ENCODE data around the gene JPT1. TPM values are rescaled to one million over a fixed set of nuclear protein-coding genes. Genes with fewer than 3 reads are reported as not detected.
"Not testable (repeated sequence)": the region's sequence is repeated elsewhere in the genome, so short reads cannot be mapped to it uniquely, and the experiment has no call there.

The JPT1 gene
- total RNA-seq, 1 donor from 2014 or later: 61.1 TPM

GRCh38 chr17:75144816-75145512, 9.3 kb downstream of the JPT1 start:
- no peaks in the 10 kb centered on the region for H3K9me3 ChIP-seq
- DNase-seq (no peak), ATAC-seq (peak in 1 of 2 donors; percentile 64)
- no peaks in the 10 kb centered on the region for H3K27me3 ChIP-seq (ENCODE audit: low read depth)
- no peak overlapping the region for H3K27ac ChIP-seq
- no peaks in the 10 kb centered on the region for H3K4me1 ChIP-seq
- intact Hi-C loops (cut with DNase I): no loop called here
- peaks cover 60% of the 10 kb centered on the region for H3K36me3 ChIP-seq
- H3K4me3 ChIP-seq: no peak overlapping the region
- no peak for TF ChIP-seq CTCF (IDR thresholded peaks at IDR 0.05)

GRCh38 chr17:75142236-75142971, 11.9 kb downstream of the JPT1 start:
- Histone ChIP-seq H3K27ac (no peak overlapping the region), H3K4me1 (no peaks in the 10 kb centered on the region), H3K9me3 (no peaks in the 10 kb centered on the region), H3K4me3 (no peak overlapping the region), H3K36me3 (peaks cover 55% of the 10 kb centered on the region), H3K27me3 (ENCODE audit: low read depth) (no peaks in the 10 kb centered on the region)
- DNase-seq (no peak), ATAC-seq (no peak)
- intact Hi-C loops (cut with DNase I): no loop called here
- no peak for TF ChIP-seq CTCF (IDR thresholded peaks at IDR 0.05)

GRCh38 chr17:75138519-75138918, 15.8 kb downstream of the JPT1 start:
- no peak for ATAC-seq

GRCh38 chr17:75137762-75138161, 16.6 kb downstream of the JPT1 start:
- H3K27ac ChIP-seq; ATAC-seq; H3K4me3 ChIP-seq; DNase-seq; H3K4me1 ChIP-seq; H3K27me3 ChIP-seq (ENCODE audit: low read depth); intact Hi-C loops (cut with DNase I); H3K9me3 ChIP-seq: not testable (repeated sequence)
- peaks cover 30% of the 10 kb centered on the region for H3K36me3 ChIP-seq

More at GRCh38 chr17:75138519-75138918, 15.8 kb downstream of the JPT1 start:
- Histone ChIP-seq H3K9me3 (no peaks in the 10 kb centered on the region), H3K36me3 (peaks cover 30% of the 10 kb centered on the region), H3K27ac (no peak overlapping the region), H3K27me3 (ENCODE audit: low read depth) (no peaks in the 10 kb centered on the region), H3K4me3 (no peak overlapping the region), H3K4me1 (no peaks in the 10 kb centered on the region)
- intact Hi-C loops (cut with DNase I): no loop called here
- DNase-seq: no peak
- no peak for TF ChIP-seq CTCF (IDR thresholded peaks at IDR 0.05)

GRCh38 chr17:75135946-75136345, 18.4 kb downstream of the JPT1 start:
- TF ChIP-seq CTCF (IDR thresholded peaks at IDR 0.05): no peak
- Histone ChIP-seq H3K27ac (no peak overlapping the region), H3K36me3 (peaks cover 22% of the 10 kb centered on the region), H3K4me3 (no peak overlapping the region), H3K4me1 (peaks cover 10% of the 10 kb centered on the region), H3K9me3 (no peaks in the 10 kb centered on the region), H3K27me3 (ENCODE audit: low read depth) (no peaks in the 10 kb centered on the region)
- ATAC-seq: no peak
- no peak for DNase-seq
- intact Hi-C loops (cut with DNase I): no loop called here

- Histone ChIP-seq H3K4me3 (no peak overlapping the region), H3K27ac (no peak overlapping the region), H3K27me3 (ENCODE audit: low read depth) (no peaks in the 10 kb centered on the region), H3K4me1 (peaks cover 15% of the 10 kb centered on the region), H3K9me3 (no peaks in the 10 kb centered on the region), H3K36me3 (peaks cover 18% of the 10 kb centered on the region)
- no peak for TF ChIP-seq CTCF (IDR thresholded peaks at IDR 0.05)
- intact Hi-C loops (cut with DNase I): no loop called here
- DNase-seq (no peak), ATAC-seq (no peak)
Measured at GRCh38 chr17:75135452-75135851, 18.9 kb downstream of the JPT1 start.

DNA sequence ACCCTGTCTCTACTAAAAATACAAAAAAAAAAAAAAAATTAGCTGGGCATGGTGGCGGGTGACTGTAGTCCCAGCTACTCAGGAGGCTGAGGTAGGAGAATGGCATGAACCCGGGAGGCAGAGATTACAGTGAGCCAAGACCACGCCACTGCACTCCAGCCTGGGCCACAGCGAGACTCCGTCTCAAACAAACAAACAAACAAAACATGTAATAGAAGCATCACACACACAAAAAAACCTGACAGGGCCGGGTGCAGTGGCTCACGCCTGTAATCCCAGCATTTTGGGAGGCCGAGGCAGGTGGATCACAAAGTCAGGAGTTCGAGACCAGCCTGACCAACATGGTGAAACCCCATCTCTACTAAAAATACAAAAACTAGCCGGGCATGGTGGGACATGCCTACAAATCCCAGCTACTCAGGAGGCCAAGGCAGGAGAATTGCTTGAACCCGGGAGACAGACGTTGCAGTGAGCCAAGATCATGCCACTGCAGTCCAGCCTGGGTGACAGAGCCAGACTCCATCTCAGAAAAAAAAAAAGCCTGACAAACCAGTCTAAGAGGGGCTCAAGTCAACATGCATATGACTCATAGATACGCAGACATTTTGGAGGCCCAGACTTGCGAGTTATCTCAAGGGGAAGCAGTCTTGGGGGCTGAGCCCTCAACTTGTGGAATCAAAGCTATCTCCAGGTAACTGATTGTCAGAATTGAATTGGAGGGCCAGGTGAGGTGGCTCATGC, 20.5 kb downstream of the JPT1 start:
- H3K4me3 ChIP-seq; H3K27ac ChIP-seq; DNase-seq; ATAC-seq; intact Hi-C loops (cut with DNase I); H3K9me3 ChIP-seq; H3K27me3 ChIP-seq (ENCODE audit: low read depth): not testable (repeated sequence)
- peaks cover 19% of the 10 kb centered on the region for H3K4me1 ChIP-seq
- peaks cover 25% of the 10 kb centered on the region for H3K36me3 ChIP-seq
